T47D (cell line): ENCODE results near the gene HPS1.

Experiments
- DNase-seq, 2 experiments: peaks; one replicate each; pipeline versions ENCODE4 v3.0.0 to v3.0.0-alpha.2; 2011 to 2012; ENCODE audit warnings: low read depth in 1 of 2, low spot score in 1 of 2
- JUND ChIP-seq: IDR thresholded peaks from 2 replicates; pipeline ENCODE4 v1.6.1; 2012; ENCODE audit warnings: low read depth
- in situ Hi-C: cut with HindIII; loops from 2 replicates; pipeline ENCODE4 v1.10.0; 2016; ENCODE audit warnings: low sequenced_read_pairs, low pct_unique_long_range_greater_than_20kb

Gene HPS1

DNA sequence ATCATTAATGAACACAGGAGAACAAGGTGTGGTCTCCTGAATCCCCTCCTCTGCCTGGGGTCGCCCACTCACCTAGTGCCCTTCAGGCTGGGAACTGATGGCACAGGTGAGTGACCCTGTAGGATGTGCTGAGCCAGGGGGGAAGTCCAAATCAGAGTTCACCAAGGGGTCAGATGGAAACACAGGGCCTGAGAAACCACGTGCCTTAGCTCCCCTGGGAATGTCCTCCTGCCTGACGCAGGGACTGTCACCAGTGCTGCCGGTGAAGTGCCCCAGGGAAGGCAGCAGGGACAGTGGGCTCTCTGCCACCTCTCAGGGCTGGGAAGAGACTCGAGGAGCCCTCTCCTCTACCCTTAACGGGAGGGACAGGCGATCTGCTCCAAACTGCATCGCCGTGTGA is 25.9 kb downstream of the HPS1 start:
- in situ Hi-C loops = no loop called here
- no peak for DNase-seq
- TF ChIP-seq JUND = no peak

DNA sequence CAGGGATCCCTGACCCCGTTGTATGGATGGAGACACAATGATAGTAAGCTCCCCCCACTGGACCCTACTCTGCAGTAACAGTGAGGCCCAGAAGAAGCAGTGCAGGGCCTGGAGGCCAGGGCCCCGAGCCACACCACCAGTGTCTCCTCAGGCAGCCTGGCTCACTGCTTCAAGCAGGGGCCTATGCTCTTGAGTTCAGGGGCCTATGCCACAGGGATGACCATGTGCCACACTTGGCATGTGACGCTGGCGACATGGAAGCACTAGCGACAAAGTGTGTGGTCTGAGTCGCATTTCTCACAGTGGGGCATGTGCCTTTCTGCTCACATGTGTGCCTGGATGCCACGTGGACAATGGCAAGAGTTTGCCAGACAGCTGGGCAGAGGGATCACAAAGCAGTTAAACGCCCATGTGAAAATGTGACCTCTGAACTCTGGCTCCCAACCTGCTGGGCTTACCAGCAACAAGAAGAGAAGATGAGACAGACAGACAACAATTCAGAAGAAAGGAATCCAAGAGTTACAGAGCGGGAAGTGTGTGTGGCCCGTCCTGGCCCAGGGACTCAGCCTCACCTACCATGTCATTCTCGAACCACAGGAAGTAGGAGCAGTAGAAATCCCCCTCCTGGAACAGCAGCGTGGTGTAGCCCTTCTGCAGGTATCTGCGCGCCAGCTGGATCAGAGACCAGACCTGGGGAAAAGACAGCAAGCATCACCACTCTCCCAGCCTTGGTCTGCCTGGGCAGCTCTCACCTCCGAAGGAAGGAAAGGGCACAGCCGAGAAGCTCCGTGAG is 27.1 kb downstream of the HPS1 start:
- in situ Hi-C loops = no loop called here
- no peak for TF ChIP-seq JUND
- DNase-seq = no peak

DNA sequence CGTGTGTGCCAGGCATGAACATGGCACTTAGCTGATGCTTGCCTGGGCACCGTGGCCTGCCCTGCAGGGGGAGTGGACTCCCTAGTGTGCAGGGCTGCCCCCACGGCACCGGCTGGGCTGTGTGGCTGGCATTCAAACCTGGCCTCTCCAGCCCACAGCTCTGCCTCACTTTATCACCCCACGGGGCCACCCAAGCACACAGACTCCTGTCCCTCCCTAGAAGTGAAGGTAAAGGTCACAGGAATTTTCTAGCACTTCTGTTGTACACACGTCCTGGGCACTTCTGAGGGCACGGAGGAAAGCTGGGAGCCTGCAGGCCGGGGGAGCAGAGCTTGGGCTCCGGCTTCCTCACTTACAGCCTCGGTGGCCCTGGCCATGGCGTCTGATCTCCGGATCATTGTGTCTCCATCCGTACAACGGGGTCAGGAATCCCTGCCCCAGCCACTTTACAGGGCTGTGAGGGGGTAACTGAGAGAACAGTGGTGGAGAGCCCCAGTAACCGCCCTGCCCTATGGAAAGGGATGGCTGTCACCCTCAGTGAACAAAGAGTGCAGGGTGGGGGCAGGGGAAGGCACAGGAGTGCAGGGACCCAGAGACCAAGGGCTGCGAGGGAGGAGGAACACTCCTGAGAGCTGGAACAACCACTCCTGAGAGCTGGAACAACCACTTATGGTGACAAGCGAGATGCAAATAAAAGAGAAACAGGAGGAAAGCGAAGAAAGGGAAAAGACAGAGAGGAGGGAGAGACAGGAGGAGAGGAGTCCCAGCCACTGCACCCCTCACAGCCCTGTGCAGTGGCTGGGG is 27.9 kb downstream of the HPS1 start:
- in situ Hi-C loops = no loop called here
- DNase-seq = no peak
- TF ChIP-seq JUND = no peak

DNA sequence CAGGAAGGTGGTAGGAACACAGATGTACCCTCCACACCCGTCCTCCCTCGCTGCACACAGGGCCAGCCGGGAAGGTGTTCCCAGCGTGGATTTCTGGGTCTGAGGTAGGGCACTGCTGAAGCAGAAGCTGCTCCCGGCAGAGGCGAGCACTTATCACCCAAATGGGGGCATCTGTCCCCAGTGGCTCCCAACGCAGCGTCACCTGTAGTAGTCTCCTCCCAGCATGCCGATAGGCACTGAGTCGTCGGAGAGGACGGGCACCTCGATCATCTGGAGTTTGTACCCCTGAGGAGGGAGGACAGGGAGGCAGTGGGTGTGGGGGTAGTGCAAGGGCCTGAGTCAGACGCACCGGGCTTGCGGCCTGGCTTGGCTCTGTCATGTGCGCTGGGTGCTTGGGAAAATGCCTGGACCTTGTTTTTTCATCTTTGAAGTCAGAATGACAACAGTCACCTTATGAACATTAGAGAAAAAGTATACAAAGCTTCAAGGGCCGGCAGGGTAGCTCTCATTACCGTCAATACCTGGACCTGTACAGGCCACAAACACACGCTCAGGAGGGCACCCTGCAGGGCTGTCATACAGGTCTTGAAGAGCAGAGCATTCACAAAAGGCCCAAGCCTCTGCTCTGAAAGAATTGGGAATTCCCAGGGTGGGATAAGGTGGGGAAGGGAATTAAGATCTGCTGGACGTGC is 28.6 kb downstream of the HPS1 start:
- no peak for TF ChIP-seq JUND
- DNase-seq = no peak
- in situ Hi-C loops = no loop called here

DNA sequence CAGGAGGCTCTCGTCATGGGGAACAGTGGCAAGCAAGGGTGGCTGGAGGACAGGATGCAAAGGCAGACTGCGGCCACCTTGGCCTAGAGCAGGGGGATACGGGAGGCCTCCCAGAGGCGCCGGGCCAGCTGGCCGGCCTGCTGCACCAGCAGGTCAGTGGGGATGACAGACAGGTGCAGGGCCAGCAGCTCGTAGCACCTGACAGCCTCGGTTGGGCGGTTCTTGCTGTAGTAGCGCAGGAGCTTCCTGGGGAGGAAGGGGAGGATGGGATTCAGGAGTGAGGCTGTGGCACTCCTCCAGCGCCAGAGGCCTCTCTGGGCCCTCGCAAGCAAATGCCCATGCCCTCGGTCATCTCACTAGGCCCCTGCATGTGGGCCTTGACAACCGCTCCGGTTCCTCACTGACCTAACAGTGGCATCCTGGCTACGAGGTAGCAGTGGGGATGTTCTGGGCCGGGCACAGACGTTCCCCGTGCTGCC is 29.2 kb downstream of the HPS1 start:
- no peak for TF ChIP-seq JUND
- DNase-seq = no peak
- in situ Hi-C loops = no loop called here

DNA sequence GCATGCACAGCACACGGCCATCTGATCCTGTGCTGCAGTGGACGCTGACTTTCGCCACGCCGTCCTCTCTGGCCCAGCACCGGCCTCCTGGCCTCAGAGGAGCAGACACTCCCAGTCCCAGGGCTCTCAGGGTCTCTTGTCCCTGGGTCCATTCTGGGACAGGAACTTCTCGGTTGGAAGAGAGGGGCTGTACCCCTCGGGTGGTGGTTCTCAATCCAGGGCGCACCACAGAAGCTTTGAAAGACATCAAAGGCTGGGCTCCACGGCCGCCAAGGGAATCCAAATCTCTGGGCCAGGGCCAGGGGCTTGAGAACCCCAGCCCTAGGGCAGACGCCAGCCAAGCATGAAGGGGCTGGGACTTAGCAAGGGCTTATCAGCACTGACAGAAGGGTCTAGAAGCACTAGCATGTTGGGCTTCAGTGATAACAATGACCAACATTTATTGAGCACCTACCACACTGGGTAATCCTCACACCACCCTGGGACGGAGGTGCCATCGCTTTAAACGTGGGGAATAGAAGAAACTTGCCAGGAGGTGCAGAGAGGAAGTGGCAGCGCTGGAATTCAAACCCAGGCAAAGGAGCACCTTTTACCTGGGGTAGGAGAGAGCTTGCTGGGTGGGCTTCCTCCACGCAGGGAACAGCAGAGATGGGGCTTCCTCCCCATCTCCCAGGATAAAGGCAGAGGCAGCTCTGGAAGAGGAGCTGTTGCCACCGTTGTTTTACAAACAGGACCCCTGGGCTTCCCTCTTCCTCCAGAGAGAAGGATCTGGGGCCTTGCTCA is 29.9 kb downstream of the HPS1 start:
- in situ Hi-C loops = no loop called here
- DNase-seq = no peak
- TF ChIP-seq JUND = no peak

DNA sequence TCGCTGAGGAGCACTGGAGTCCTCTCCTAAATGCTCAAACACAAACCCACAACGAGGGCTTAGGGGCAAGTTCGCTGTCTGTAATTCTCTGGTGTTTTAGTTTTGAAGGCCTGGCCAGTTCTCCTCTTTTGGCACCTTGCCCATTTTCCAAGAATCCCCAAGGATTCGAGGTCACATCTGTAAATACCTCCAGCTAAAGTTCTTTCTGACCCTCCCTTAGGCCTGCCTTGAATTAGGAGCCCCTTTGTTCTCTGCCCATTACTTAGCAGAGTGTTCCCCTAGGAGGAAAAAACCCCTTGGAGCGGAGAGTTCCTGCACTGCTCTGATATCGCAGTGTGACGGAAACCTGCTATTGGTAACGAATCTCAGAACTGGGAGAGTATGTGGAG is 31.0 kb downstream of the HPS1 start:
- DNase-seq = peak in 1 of 2 experiments; percentile 31
- TF ChIP-seq JUND = no peak
- in situ Hi-C loops = no loop called here

DNA sequence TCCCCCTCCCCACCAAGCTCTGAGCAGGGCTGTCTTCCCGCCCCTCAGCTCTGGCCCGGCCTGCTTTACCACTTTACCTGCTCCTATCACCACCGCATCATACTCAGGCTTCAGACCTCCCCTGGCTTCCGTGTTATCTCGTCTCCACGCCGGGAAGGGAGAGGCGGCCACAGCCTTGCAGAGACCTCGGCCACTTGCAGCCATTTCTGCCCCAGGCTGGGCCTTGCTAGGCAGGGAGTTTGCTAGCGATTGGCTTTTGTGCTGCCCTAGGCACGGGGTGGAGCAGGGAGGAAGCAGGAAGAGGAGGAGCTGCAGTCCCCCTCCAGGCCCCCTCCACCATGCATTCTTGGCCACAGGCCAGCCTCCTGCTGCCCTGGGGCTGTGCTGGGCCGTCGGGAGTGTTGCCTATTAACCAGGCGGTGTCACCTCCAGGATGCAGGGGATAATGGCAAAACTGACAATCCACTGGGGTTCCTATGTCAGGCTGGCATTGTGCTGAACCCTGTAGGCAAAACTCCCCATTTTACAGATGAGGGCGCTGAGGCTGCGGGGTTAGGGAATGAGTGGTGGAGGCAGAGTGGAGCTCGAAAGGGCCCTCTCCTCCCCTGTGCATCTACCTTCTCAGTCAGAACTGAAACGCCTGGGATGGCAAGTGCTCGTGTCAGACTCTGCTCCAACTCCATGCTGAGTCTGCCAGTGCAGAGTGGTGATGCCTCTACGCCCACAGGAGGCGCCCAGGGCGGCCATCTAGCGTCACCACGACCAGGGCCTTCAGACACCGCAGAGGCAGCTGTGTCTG is 31.6 kb downstream of the HPS1 start, which contains the start of gene PYROXD2:
Gene PYROXD2, minus strand, starts transcription at position 251 of the 799 bp plus-strand sequence. Its CDS starts 47 bp downstream, at position 204.
- peak; percentile 95 to 97 for DNase-seq
- in situ Hi-C loops = no loop called here
- no peak for TF ChIP-seq JUND

DNA sequence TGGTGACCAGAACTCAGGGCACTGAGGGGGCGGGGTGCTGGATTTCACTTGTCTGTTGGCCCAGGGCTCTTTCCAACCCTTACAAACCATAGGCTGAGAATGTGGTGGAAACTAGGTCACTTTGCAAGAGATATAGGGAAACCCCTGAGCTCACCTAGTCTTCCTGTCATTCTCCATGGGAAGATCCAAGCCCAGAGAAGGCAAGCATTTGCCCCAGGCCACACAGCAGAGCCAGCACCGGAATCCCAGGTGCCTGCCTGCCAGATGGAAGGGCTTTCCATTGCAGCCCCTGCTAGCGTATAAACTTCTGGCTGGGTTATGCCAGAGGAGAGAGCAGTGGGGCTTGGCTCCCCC is 32.2 kb downstream of the HPS1 start:
- DNase-seq = no peak
- in situ Hi-C loops = no loop called here
- TF ChIP-seq JUND = no peak

DNA sequence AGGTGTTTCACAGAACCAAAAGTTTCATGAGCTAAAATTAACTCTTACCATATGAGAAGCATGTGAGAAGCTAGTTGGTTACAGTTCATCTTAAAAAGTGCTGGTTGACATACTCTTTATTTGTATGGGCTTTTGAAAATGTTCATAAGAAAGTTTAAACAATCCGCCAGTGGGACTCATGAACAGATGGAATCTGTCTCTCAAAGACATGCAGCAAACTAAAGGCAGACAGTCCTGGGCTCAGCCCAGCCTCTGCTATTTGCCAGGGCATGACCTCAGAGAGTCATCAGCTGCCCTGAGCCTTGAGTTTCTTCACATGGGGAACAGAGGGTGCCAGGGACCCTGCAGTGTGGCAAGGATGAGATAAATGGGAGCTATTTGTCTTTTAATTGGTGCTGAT is 35.0 kb downstream of the HPS1 start:
- no peak for TF ChIP-seq JUND
- DNase-seq = no peak
- in situ Hi-C loops = no loop called here

DNA sequence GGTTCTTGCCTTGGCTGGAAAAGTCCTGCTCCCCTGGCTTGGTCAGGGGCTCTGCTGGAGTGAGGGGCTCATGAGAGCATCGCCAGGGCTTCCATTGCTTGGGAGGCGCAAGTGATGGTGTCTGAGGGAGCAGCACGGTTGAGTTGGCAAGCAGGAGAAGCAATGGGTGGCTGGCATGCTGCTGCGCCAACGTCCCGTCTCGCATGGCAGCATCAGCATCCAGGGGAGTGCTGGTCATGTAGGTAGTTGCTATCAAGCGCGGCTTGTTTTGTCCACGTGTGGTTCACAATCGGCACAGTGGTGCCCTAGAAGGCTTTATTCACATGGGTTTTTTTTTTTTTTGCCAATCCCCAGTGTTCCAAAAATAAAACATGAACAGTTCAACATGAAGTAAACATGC is 35.6 kb downstream of the HPS1 start:
- no peak for DNase-seq
- in situ Hi-C loops = no loop called here
- TF ChIP-seq JUND = no peak

DNA sequence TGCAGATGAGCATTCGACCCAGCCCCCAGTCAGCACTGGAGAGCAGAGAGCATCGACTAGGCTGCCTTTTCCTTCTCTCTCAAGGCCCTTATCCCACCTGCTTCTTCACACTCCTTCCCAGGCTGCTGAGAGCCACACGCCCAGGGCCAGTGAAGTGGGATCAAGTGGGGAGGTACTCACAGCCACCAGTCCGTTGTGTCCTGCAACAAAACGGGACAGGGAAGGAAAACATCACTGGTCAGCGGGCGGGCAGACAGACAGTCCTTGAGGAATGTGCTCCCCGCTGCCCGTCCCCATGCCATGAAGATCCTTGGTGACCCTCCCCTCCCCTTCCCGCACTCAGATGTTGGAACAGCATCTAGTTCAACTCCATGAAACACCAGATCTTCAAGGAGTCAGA is 36.0 kb downstream of the HPS1 start:
- no peak for TF ChIP-seq JUND
- in situ Hi-C loops = no loop called here
- no peak for DNase-seq
